Activated CD4-positive, alpha-beta T cell treated with anti-CD3 and anti-CD28 coated beads, Interleukin-2, amount 10 ng/mL, durations not matched to agents 24 days and 14 days (primary cell): Measurements from ENCODE around the gene GP9. TPM values are rescaled to one million over a fixed set of nuclear protein-coding genes. Genes with fewer than 3 reads are reported as not detected.

Source experiments
- DNase-seq: peaks from one replicate; pipeline ENCODE4 v3.0.0; 2022
- H3K27ac Mint-ChIP-seq: one replicate; pipeline ENCODE4 v1.8.0; 2022; ENCODE audit warnings: mild to moderate bottlenecking, mixed read lengths
- H3K27me3 Mint-ChIP-seq: one replicate; pipeline ENCODE4 v1.8.0; 2022; ENCODE audit warnings: mixed read lengths
- H3K36me3 Mint-ChIP-seq: one replicate; pipeline ENCODE4 v1.8.0; 2022; ENCODE audit warnings: low read depth, mild to moderate bottlenecking, mixed read lengths
- H3K4me1 Mint-ChIP-seq: one replicate; pipeline ENCODE4 v1.8.0; 2021; ENCODE audit warnings: mixed read lengths
- H3K4me3 Mint-ChIP-seq: one replicate; pipeline ENCODE4 v1.8.0; 2022; ENCODE audit warnings: mild to moderate bottlenecking, moderate library complexity, mixed read lengths
- H3K9me3 Mint-ChIP-seq: one replicate; pipeline ENCODE4 v1.8.0; 2021; ENCODE audit warnings: mixed read lengths
- intact Hi-C: fragments of 100-400 bp; cut with micrococcal nuclease; formaldehyde crosslinking; loops from one replicate; pipeline ENCODE4 v1.15.1; 2023
- total RNA-seq: library from RNA; stranded (reverse); gene quantifications from 2 replicates; pipeline ENCODE4 v1.2.3, GENCODE V29; 2022

GP9 gene
- total RNA-seq, 1 donor from 2014 or later: not detected

GRCh38 chr3:129022114-129023007, 38.2 kb upstream of the GP9 start:
- no peaks in the 10 kb centered on the region for H3K36me3 Mint-ChIP-seq
- H3K4me3 Mint-ChIP-seq: no peak overlapping the region
- peaks cover 14% of the 10 kb centered on the region for H3K4me1 Mint-ChIP-seq
- peaks cover 5% of the 10 kb centered on the region for H3K27me3 Mint-ChIP-seq
- no peak for DNase-seq
- H3K27ac Mint-ChIP-seq: no peak overlapping the region
- intact Hi-C loops: no loop called here
- no peaks in the 10 kb centered on the region for H3K9me3 Mint-ChIP-seq

DNA sequence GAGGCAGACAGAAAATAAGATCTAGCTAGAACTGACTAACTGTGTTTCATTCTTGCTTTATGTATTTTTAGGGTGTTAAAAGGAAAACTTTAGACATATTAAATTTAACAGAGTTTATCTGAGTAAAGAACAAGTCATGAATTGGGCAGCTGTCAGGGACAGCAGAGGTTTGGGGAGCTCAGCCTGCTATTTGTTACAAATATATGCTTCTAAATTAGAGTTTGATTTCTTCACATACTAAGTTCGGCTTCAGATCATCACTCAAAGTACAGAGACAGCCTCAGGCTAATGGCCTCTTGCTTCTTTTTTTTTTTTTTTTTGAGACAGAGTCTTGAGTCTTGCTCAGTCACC, 37.6 kb upstream of the GP9 start:
- Mint-ChIP-seq H3K36me3 (no peaks in the 10 kb centered on the region), H3K9me3 (no peaks in the 10 kb centered on the region), H3K4me1 (peaks cover 11% of the 10 kb centered on the region), H3K27ac (no peak overlapping the region), H3K27me3 (peaks cover 5% of the 10 kb centered on the region), H3K4me3 (no peak overlapping the region)
- DNase-seq: no peak
- intact Hi-C loops: no loop called here

- no peak overlapping the region for H3K4me3 Mint-ChIP-seq
- no peak overlapping the region for H3K27ac Mint-ChIP-seq
- intact Hi-C loops: no loop called here
- peaks cover 6% of the 10 kb centered on the region for H3K27me3 Mint-ChIP-seq
- no peaks in the 10 kb centered on the region for H3K36me3 Mint-ChIP-seq
- no peaks in the 10 kb centered on the region for H3K9me3 Mint-ChIP-seq
- H3K4me1 Mint-ChIP-seq: peaks cover 11% of the 10 kb centered on the region
- DNase-seq: no peak
Observed at GRCh38 chr3:129023909-129024308, 36.7 kb upstream of the GP9 start.

DNA sequence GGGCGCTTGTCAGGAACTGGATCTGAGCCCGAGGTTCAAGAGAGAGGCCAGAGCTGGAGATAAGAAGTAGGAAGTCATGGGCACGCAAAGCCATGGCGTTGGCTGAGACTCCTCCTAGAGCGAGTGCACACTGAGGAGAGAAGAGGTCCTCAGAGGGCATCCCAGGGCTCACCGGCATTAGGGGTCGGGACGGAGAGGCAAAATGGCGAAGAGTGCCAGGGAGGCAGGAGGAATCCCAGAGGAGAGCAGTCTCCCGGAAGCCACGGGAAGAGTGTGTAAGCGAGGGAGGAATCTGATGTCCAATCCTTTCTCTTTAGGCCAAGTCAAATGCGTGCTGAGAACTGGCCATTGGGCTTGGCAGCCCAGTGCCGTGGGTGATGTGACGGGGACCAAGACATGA, 35.5 kb upstream of the GP9 start:
- Mint-ChIP-seq H3K36me3 (no peaks in the 10 kb centered on the region), H3K4me3 (no peak overlapping the region), H3K4me1 (peaks cover 11% of the 10 kb centered on the region), H3K27me3 (peaks cover 9% of the 10 kb centered on the region), H3K9me3 (no peaks in the 10 kb centered on the region), H3K27ac (no peak overlapping the region)
- intact Hi-C loops: no loop called here
- no peak for DNase-seq

GRCh38 chr3:129025691-129026435, 34.7 kb upstream of the GP9 start:
- H3K4me1 Mint-ChIP-seq: peaks cover 11% of the 10 kb centered on the region
- DNase-seq: no peak
- intact Hi-C loops: no loop called here
- H3K27ac Mint-ChIP-seq: peak overlapping the region; percentile 92
- H3K36me3 Mint-ChIP-seq: no peaks in the 10 kb centered on the region
- peak overlapping the region; percentile 84 for H3K4me3 Mint-ChIP-seq
- H3K9me3 Mint-ChIP-seq: no peaks in the 10 kb centered on the region
- H3K27me3 Mint-ChIP-seq: peaks cover 9% of the 10 kb centered on the region

DNA sequence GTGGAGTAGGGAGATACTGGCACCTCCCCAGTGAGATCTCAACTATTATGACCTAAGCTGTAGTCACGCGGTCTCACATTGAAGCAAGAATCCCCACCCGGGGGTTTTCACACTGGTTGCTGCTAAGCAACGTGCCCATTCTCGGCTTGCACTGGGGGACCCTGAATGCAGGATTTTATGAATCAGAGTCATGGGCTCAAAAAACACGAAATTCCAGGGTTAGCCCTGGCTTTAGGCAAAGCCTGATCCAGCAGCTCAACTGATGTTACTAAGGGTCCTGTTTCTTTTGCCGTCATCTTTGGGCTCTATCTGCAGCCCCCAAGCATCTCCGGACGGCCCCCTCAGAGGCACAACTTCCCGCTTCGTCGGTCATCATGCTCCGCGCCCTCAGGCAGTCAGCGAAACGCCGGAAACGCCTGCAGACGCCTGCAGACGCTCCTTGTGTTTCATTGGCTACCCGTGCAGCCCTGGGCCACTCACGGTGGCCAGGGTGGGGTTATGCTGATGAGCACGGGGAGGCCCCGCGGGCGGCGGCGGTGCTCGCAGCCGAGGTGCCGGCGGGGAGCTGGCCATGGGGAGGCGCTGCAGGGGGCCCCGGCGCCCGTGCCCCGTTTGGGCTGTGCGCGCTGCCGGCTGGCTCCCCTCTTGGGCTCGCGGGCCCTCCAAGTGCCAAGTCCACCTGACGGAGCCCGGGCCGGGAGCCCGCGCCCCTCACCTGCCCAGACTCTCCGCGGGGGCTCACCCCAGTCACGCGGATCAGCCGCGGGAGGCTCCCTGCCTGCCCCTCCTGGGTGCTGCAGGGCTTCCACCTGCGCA, 33.6 kb upstream of the GP9 start:
- peak overlapping the region; percentile 84 for H3K4me3 Mint-ChIP-seq
- intact Hi-C loops: loop anchor here (1.0 kb wide), 3 partner anchors 11 to 134 kb away; partner anchors contain the start of genes CFAP92 and ISY1
- H3K4me1 Mint-ChIP-seq: peaks cover 11% of the 10 kb centered on the region
- DNase-seq: peak; percentile 98
- peak overlapping the region; percentile 92 for H3K27ac Mint-ChIP-seq
- H3K27me3 Mint-ChIP-seq: peaks cover 9% of the 10 kb centered on the region
- no peaks in the 10 kb centered on the region for H3K9me3 Mint-ChIP-seq
- H3K36me3 Mint-ChIP-seq: no peaks in the 10 kb centered on the region

- Mint-ChIP-seq H3K9me3 (no peaks in the 10 kb centered on the region), H3K27ac (no peak overlapping the region), H3K4me3 (peak overlapping the region; percentile 84), H3K36me3 (no peaks in the 10 kb centered on the region), H3K4me1 (peaks cover 11% of the 10 kb centered on the region), H3K27me3 (peaks cover 9% of the 10 kb centered on the region)
- intact Hi-C loops: loop anchor here (1.0 kb wide), 3 partner anchors 11 to 134 kb away; partner anchors contain the start of genes CFAP92 and ISY1
- no peak for DNase-seq
Observed at GRCh38 chr3:129027544-129027880, 33.1 kb upstream of the GP9 start.

DNA sequence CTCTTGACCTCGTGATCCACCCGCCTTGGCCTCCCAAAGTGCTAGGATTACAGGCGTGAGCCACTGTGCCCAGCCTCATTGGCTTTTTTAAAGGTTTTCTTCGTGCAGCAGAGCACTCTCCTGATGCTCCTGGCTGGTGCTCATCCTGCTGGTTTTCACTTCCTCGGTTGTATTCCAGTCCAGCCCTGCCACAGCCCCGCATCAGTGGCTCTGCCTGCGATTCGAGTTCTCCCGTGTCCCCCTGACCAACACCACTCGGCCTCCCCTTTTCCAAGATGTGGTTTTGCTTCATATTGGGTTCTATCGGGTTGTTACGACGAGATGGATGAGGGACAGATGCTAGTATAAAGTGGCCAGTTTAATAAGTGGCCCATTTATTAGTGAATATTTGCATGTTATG, 31.7 kb upstream of the GP9 start:
- H3K27me3 Mint-ChIP-seq: peaks cover 9% of the 10 kb centered on the region
- DNase-seq: no peak
- H3K9me3 Mint-ChIP-seq: no peaks in the 10 kb centered on the region
- H3K36me3 Mint-ChIP-seq: no peaks in the 10 kb centered on the region
- H3K4me1 Mint-ChIP-seq: peaks cover 11% of the 10 kb centered on the region
- H3K27ac Mint-ChIP-seq: no peak overlapping the region
- intact Hi-C loops: no loop called here
- no peak overlapping the region for H3K4me3 Mint-ChIP-seq

DNA sequence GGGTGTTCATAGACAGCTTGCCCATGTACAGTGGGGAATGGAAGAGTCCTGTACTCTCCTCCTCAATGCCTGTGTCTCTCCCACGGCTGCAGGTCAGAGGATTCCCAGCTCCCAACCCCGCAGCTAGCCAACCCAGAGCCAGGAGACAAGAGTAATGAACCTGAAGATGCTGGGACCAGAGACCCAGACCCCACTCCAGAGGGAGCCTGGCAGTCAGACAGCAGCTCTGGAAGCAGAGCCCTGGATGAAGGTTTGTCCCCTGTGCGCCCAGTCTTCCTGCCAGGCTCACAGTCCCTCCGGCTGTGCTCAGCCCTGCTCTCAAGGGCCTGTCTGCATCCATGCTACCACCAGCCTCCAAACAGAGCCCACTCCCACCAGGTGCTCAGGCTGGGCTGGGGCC, 30.0 kb upstream of the GP9 start:
- Mint-ChIP-seq H3K4me3 (no peak overlapping the region), H3K9me3 (no peaks in the 10 kb centered on the region), H3K4me1 (peaks cover 14% of the 10 kb centered on the region), H3K36me3 (no peaks in the 10 kb centered on the region), H3K27ac (no peak overlapping the region), H3K27me3 (peaks cover 4% of the 10 kb centered on the region)
- intact Hi-C loops: no loop called here
- no peak for DNase-seq

DNA sequence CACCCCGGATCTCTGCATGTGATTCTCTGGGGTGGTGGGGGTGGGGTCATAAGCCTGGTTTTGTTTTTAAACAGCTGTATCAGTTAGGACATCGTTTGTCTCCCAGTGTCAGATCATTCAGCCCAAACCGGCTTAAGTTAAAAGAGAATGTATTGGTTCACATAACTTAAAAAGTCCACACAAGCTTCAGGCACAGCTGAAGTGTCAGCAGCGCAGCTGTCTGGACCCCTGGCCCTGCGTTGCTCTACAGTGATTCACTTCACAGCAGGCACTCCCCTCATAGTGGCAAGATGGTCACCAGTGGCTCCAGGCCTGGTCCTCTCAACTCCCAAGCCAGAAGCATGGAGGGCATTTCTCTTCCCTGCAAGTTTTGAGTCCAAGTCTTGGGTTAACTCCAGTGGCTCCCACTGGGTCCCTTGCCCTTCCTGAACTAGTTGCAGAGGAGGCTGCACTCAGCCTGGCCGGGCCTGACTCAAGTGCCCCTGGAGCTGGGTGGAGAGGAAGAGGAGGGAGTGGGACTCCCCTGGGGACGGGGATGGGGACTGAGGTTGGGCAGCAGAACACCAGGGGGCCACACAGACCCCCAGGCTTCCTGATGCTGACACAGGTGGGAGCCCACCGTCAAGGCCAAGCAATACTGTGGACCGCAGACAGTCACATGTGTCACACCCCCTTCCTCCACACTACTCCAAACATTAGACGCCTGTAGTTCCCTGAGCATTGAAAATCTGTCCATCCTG, 28.9 kb upstream of the GP9 start:
- Mint-ChIP-seq H3K27me3 (peaks cover 4% of the 10 kb centered on the region), H3K4me3 (no peak overlapping the region), H3K36me3 (no peaks in the 10 kb centered on the region), H3K9me3 (no peaks in the 10 kb centered on the region), H3K27ac (no peak overlapping the region), H3K4me1 (peaks cover 8% of the 10 kb centered on the region)
- intact Hi-C loops: no loop called here
- no peak for DNase-seq

DNA sequence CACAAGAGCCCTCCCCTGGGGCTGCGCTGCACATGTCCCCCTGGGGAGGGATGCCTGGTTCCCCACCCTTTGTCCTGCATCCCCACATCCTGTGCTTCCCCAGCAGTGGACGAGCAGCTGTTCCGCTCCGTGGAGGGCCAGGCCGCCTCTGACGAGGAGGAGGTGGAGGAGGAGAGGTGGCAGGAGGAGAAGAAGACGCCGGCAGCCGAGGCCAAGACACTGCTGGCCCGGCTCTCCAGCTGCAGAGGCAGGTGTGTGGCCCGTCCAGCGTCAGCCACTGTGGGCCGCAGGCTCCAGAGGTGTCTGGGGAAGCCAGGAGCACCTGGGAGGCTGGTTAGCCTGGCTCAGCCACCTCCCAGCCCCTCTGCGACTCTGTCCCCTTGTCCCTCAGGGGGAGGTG, 27.9 kb upstream of the GP9 start:
- Mint-ChIP-seq H3K9me3 (no peaks in the 10 kb centered on the region), H3K27ac (no peak overlapping the region), H3K36me3 (no peaks in the 10 kb centered on the region), H3K4me1 (peaks cover 5% of the 10 kb centered on the region), H3K27me3 (peaks cover 5% of the 10 kb centered on the region), H3K4me3 (no peak overlapping the region)
- intact Hi-C loops: no loop called here
- no peak for DNase-seq

GRCh38 chr3:129033151-129033550, 27.4 kb upstream of the GP9 start:
- H3K9me3 Mint-ChIP-seq: no peaks in the 10 kb centered on the region
- intact Hi-C loops: no loop called here
- H3K4me1 Mint-ChIP-seq: peaks cover 5% of the 10 kb centered on the region
- H3K36me3 Mint-ChIP-seq: no peaks in the 10 kb centered on the region
- no peak overlapping the region for H3K27ac Mint-ChIP-seq
- no peak overlapping the region for H3K4me3 Mint-ChIP-seq
- no peak for DNase-seq
- peaks cover 5% of the 10 kb centered on the region for H3K27me3 Mint-ChIP-seq

- no peak for DNase-seq
- Mint-ChIP-seq H3K27me3 (peaks cover 8% of the 10 kb centered on the region), H3K4me3 (no peak overlapping the region), H3K4me1 (peaks cover 5% of the 10 kb centered on the region), H3K36me3 (no peaks in the 10 kb centered on the region), H3K9me3 (no peaks in the 10 kb centered on the region), H3K27ac (no peak overlapping the region)
- intact Hi-C loops: no loop called here
Observed at GRCh38 chr3:129033633-129034321, 26.8 kb upstream of the GP9 start.
